ENCODE results near the gene WWP2. TPM values are rescaled to one million over a fixed set of nuclear protein-coding genes. Genes with fewer than 3 reads are reported as not detected.
"Not testable (repeated sequence)": the region's sequence is repeated elsewhere in the genome, so short reads cannot be mapped to it uniquely, and the experiment has no call there.

The WWP2 gene
- total RNA-seq, 2 donors from 2014 or later, result 83.3 to 102 TPM

DNA sequence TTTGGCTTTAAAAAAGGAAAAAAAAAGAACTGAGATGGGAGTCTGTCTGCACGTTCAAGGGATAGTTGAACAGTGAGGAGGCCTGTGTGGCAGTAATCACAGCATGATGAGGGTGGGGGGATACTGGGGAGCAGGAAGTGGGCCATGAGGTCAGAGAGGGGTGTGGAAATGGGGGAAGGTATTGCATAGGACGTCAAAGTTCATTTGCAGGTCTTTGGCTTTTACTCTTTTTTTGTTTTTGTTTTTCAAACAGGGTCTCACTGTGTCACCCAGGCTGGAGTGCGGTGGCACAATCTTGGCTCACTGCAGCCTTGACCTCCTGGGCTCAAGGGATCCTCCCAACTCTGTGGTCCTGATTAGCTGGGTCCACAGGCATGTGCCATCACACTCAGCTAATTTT, 19.0 kb downstream of the WWP2 start:
- intact Hi-C loops (cut with DNase I, micrococcal nuclease), result no loop called here
- DNase-seq, result no peak
- ATAC-seq, result no peak

GRCh38 chr16:69784586-69784985, 22.5 kb downstream of the WWP2 start:
- intact Hi-C loops (cut with DNase I, micrococcal nuclease), result no loop called here
- DNase-seq, result no peak
- ATAC-seq, result no peak

GRCh38 chr16:69787883-69788282, 25.8 kb downstream of the WWP2 start:
- ATAC-seq, result peak; percentile 95
- intact Hi-C loops (cut with DNase I, micrococcal nuclease), result no loop called here
- peak in 1 of 2 donors; percentile 30 for DNase-seq

DNA sequence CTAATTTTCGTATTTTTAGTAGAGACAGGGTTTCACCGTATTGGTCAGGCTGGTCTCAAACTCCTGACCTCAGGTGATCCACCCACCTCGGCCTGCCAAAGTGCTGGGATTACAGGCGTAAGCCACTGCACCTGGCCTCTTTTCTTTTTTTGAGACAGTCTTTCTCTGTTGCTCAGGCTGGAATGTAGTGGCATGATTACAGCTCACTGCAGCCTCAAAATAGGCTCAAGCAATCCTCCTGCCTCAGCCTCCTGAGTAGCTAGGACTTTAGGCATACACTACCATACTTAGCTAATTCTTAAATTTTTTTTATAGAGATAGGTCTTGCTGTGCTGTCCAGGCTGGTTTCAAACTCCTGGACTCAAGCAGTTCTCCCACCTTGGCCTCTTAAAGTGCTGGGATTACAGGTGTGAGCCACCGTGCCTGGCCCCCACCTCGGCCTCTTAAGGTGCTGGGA, 29.3 kb downstream of the WWP2 start:
- ATAC-seq; intact Hi-C loops (cut with DNase I, micrococcal nuclease); DNase-seq: not testable (repeated sequence)

- intact Hi-C loops (cut with DNase I, micrococcal nuclease), result no loop called here
- no peak for DNase-seq
- ATAC-seq, result peak; percentile 3
These were observed 31.4 kb downstream of the WWP2 start for GRCh38 chr16:69793526-69793925.

DNA sequence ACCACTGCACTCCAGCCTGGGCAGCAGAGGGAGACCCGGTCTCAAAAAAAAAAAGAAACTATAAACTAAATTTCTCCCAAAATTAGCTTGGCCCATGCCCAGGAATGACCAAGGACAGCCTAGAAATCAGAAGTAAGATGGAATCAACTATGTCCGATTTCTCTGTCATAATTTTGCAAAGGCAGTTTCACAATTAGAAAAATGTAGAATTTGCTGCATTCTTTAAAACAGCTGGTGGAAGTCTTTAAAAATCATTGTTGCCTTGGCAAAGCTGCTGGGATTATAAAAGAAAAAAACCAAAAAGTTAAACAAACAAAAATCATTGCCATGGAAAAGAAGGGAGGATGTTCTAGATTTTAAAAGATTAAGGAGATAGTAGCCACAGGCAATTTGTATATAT, 32.4 kb downstream of the WWP2 start:
- ATAC-seq (no peak), DNase-seq (no peak)
- intact Hi-C loops (cut with DNase I, micrococcal nuclease), result no loop called here

- DNase-seq, result no peak
- ATAC-seq, result peak; percentile 86
- intact Hi-C loops (cut with DNase I, micrococcal nuclease), result loop anchor here in 1 of 2 donors (5.0 kb wide), 1 partner anchor 131 kb away; no protein-coding TSS in a partner anchor
These were observed 34.4 kb downstream of the WWP2 start for GRCh38 chr16:69796285-69797118.

- no peak for ATAC-seq
- intact Hi-C loops (cut with DNase I, micrococcal nuclease), result loop anchor here (2.0 to 5.0 kb wide), 2 partner anchors 129 to 132 kb away; no protein-coding TSS in a partner anchor
- DNase-seq, result no peak
These were observed 36.3 kb downstream of the WWP2 start for GRCh38 chr16:69798466-69798865.

- no peak for ATAC-seq
- no peak for DNase-seq
- intact Hi-C loops (cut with DNase I, micrococcal nuclease), result loop anchor here (2.0 to 5.0 kb wide), 2 partner anchors 128 to 131 kb away; no protein-coding TSS in a partner anchor
These were observed 37.5 kb downstream of the WWP2 start for GRCh38 chr16:69799611-69800031.

DNA sequence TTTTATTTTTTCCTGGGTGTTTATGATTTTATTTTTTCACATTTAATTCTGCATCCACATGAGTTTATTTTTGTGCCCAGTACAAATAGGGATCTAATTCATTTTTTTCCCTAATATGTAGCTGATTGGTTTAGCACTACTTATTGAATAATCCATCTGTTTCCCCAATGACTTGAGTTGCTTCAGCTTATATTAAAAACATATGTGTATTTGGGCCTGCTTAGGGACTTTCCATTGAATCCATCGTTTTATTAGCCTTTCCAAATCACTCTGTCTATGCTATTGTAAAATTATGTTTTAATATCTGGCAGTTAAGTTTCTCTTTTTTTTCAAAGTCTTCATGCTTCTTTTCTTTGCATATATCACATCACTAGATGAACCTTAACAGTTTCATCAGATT, 42.2 kb downstream of the WWP2 start:
- intact Hi-C loops (cut with DNase I, micrococcal nuclease), result no loop called here
- ATAC-seq, result no peak
- DNase-seq, result no peak

- DNase-seq; intact Hi-C loops (cut with DNase I, micrococcal nuclease); ATAC-seq: not testable (repeated sequence)
These were observed 44.6 kb downstream of the WWP2 start for GRCh38 chr16:69806776-69807175.

DNA sequence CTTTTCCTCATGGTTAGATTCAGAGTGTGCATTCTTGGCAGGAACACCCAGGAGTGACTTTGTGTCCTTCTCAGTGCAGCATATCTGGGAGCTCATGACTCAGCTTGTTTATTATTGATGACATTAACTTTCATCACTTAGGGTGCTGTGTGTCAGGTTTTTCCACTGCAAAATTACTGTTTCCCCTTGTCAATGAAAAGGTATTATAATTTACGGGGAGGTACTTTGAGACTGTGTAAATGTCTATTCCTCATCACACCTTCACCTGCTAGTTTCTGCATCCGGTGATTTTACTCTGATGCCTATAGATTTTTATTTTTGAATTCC, 50.5 kb downstream of the WWP2 start:
- intact Hi-C loops (cut with DNase I, micrococcal nuclease), result no loop called here
- no peak for DNase-seq
- no peak for ATAC-seq

GRCh38 chr16:69814078-69814477, 51.9 kb downstream of the WWP2 start:
- intact Hi-C loops (cut with DNase I, micrococcal nuclease), result no loop called here
- ATAC-seq (no peak), DNase-seq (no peak)

GRCh38 chr16:69814561-69814960, 52.4 kb downstream of the WWP2 start:
- intact Hi-C loops (cut with DNase I, micrococcal nuclease), result no loop called here
- DNase-seq (no peak), ATAC-seq (peak; percentile 26)

GRCh38 chr16:69815216-69815883, 53.2 kb downstream of the WWP2 start:
- not testable (repeated sequence) for DNase-seq

DNA sequence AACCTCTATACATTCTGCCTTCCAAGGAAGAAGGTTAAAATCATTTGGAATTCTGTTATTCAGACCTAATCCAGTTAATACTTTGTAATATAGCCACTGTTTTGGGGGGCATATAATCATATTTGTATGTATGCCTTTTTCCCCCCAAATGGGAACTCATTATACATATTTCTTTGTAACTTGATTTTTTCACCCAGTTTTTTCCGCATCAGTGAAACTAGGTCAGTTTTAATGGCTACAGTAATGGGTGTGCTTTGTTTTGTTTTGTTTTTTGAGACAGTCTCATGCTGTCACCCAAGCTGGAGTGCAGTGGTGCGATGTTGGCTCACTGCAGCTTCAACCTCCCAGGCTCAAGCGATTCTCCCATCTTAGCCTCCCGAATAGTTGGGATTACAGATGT, 54.9 kb downstream of the WWP2 start:
- DNase-seq, result no peak
- no peak for ATAC-seq
- intact Hi-C loops (cut with DNase I, micrococcal nuclease), result no loop called here

More at GRCh38 chr16:69815216-69815883, 53.2 kb downstream of the WWP2 start:
- intact Hi-C loops (cut with DNase I, micrococcal nuclease); ATAC-seq: not testable (repeated sequence)

GRCh38 chr16:69818891-69819545, 56.9 kb downstream of the WWP2 start:
- intact Hi-C loops (cut with DNase I, micrococcal nuclease), result no loop called here
- DNase-seq (no peak), ATAC-seq (no peak)

DNA sequence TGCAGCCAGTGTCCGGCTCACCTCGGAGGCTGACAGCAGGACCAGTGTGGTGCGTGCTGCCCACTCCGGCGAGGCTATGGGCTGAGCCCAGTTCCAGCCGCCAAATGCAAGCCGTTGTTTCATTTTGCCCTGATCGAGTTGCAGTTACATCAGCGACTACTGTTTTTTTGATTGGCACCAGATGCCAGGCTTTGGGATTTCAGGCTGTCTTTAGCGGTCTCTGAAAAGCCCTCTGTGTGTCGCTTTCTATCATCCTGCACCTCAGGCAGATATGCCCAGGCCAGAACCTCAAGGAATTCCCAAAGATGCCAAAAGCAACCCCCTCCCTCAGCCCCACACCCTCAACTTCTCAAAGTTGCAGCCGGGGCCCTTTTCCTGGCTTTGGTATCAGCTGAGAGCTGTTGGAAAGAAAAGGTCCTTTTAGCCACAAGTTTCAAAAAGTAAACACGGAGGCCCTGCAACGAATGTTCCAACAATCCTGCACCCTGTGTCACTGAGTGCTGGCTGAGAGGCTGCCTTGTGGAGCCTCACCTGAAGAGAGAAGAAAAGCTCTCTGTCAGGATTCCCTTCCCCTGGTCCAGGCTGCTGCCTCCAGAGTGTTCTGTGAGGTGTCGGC, 58.9 kb downstream of the WWP2 start:
- no peak for ATAC-seq
- no peak for DNase-seq
- intact Hi-C loops (cut with DNase I, micrococcal nuclease), result no loop called here

GRCh38 chr16:69821844-69822173, 59.7 kb downstream of the WWP2 start:
- DNase-seq (no peak), ATAC-seq (no peak)
- intact Hi-C loops (cut with DNase I, micrococcal nuclease), result no loop called here

Measured in left colon (tissue), 2 donors.